Prostate gland (tissue), 2 donors: ENCODE data around the gene UGT1A10.

Source experiments
- CTCF ChIP-seq, 4 experiments: fragments of 200-600 bp in 2 of 4; fragments of 450-650 bp in 2 of 4; sonication (generic) in 2 of 4; IDR thresholded peaks; 1 replicate in 3 of 4; 2 replicates in 1 of 4; pipeline ENCODE4 v1.5.1; 2016 to 2019; ENCODE audit warnings: antibody characterized with exemption in 4 of 4, mild to moderate bottlenecking in 2 of 4, moderate library complexity in 2 of 4
- POLR2A ChIP-seq: fragments of 450-650 bp; IDR thresholded peaks from one replicate; pipeline ENCODE4 v1.6.1; 2016; ENCODE audit warnings: antibody characterized with exemption, mild to moderate bottlenecking
- POLR2AphosphoS5 ChIP-seq: sonication (generic); formaldehyde crosslinking; IDR thresholded peaks from one replicate; pipeline ENCODE4 v1.6.1; 2017; ENCODE audit warnings: antibody characterized with exemption

GRCh38 chr2:233651430-233651829 is 15.2 kb downstream of the UGT1A10 start:
- TF ChIP-seq CTCF (IDR thresholded peaks at IDR 0.05): no peak
- no peak for TF ChIP-seq POLR2AphosphoS5
- no peak for TF ChIP-seq POLR2A
